GM12873 (cell line): ENCODE results near the gene SERTAD3.

Source experiments
- CTCF ChIP-seq: IDR thresholded peaks from 2 replicates; pipeline ENCODE4 v1.5.1; 2012; ENCODE audit warnings: low read depth, mild to moderate bottlenecking, moderate library complexity, low read length, control low read depth; ENCODE audit not compliant: insufficient read depth; ENCODE audit errors: missing control alignments

Gene SERTAD3

GRCh38 chr19:40424637-40425449 is 19.3 kb downstream of the SERTAD3 start:
- no peak for TF ChIP-seq CTCF

- no peak for TF ChIP-seq CTCF
Observed at GRCh38 chr19:40423938-40424337, 20.2 kb downstream of the SERTAD3 start.

GRCh38 chr19:40422748-40423566 is 21.2 kb downstream of the SERTAD3 start:
- no peak for TF ChIP-seq CTCF

- TF ChIP-seq CTCF, result no peak
Observed at GRCh38 chr19:40421993-40422747, 22.0 kb downstream of the SERTAD3 start.

- peak; percentile 97 for TF ChIP-seq CTCF
Observed at GRCh38 chr19:40420766-40421765, 23.1 kb downstream of the SERTAD3 start.

- TF ChIP-seq CTCF, result no peak
Observed at GRCh38 chr19:40420451-40420765, 23.7 kb downstream of the SERTAD3 start.
